ENCODE results near the gene XRN2. TPM values are rescaled to one million over a fixed set of nuclear protein-coding genes. Genes with fewer than 3 reads are reported as not detected.
"Not testable (repeated sequence)": the region's sequence is repeated elsewhere in the genome, so short reads cannot be mapped to it uniquely, and the experiment has no call there.

XRN2 gene
- total RNA-seq, 1 experiment from 2014 or later = 137 TPM

DNA sequence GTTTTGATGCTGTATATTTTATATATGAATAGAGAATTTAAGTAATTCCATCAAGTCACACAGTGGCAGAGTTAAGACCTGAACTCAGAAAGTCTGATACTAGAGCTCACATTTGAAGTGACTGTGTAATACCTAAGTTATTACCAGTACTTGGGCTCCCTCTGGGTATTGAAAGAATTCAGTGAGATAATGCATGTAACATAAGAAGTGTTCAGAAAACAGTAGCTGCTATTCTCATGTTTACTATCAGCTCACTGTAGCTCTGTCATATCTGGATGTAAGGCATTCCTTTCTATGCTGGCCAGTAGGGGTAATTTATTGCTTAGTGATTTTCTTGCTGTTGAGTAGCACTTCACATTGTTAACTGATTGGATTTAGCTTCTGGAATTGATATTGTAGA, 49.6 kb downstream of the XRN2 start:
- no peaks in the 10 kb centered on the region for H3K27me3 ChIP-seq (ENCODE audit: control insufficient read depth, insufficient read depth, low read length)

DNA sequence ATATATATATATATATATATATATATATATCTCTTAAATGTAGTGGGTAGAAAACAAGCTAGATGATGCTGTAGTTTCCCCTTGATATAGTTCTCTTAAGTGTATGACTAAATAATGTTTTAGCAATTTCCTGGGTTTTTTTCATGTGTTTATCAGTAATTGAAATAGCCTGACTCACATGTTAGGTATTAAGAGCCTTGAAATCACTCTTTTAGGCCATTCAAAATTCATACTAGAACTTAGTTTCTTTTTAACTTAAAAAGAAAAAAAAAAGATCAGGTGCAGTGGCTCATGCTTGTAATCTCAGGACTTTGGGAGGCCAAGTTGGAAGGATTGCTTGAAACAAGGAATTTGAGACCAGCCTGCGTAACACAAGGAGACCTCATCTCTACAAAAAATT, 50.1 kb downstream of the XRN2 start:
- Histone ChIP-seq H3K36me3 (replicated peaks; ENCODE audit: control insufficient read depth, insufficient read depth, low read length) (peaks cover 15% of the 10 kb centered on the region), H3K27me3 (ENCODE audit: control insufficient read depth, insufficient read depth, low read length) (no peaks in the 10 kb centered on the region)
- DNase-seq = no peak

More for the DNA sequence above, 49.6 kb downstream of the XRN2 start:
- no peak for DNase-seq
- Histone ChIP-seq H3K4me3 (ENCODE audit: insufficient read depth, low read depth, low read length) (no peak overlapping the region), H3K36me3 (replicated peaks; ENCODE audit: control insufficient read depth, insufficient read depth, low read length) (peaks cover 14% of the 10 kb centered on the region)

DNA sequence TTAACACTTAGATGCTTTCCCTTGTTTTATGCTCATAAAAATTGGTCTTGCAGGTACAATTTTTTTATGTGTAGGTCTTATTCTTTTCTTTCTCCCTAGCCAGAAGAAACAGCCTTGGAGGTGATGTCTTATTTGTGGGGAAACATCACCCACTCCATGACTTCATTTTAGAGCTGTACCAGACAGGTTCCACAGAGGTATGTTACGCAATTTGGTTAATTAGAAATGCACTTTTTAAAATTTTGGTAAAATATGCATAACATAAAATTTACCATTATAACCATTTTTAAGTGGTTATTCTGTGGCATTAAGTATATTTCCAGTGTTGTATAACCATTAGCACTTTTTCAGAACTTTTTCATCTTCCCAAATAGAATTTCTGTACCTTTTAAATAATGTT, 52.9 kb downstream of the XRN2 start:
- H3K27me3 ChIP-seq (ENCODE audit: control insufficient read depth, insufficient read depth, low read length) = no peaks in the 10 kb centered on the region
- no peak overlapping the region for H3K4me3 ChIP-seq (ENCODE audit: insufficient read depth, low read depth, low read length)
- no peak for DNase-seq
- peaks cover 19% of the 10 kb centered on the region for H3K36me3 ChIP-seq (replicated peaks; ENCODE audit: control insufficient read depth, insufficient read depth, low read length)

More for the DNA sequence above, 50.1 kb downstream of the XRN2 start:
- H3K4me3 ChIP-seq (ENCODE audit: insufficient read depth, low read depth, low read length) = no peak overlapping the region

DNA sequence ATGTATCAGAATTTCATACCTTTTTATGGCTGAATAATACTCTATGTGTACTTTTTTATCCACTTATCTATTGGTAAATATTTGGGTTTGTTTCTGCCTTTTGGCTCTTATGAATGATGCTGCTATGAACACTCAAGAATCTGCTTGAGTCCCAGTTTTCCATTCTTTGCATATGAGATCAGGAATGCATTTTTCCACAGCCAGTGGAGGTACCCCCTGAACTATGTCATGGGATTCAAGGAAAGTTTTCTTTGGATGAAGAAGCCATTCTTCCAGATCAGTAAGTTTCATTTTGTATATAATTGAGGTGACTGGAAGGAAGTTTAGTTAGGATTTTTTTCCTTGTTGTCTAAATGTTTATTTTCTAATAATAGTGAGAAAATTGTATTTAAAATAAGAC, 53.3 kb downstream of the XRN2 start:
- Histone ChIP-seq H3K36me3 (replicated peaks; ENCODE audit: control insufficient read depth, insufficient read depth, low read length) (peaks cover 20% of the 10 kb centered on the region), H3K27me3 (ENCODE audit: control insufficient read depth, insufficient read depth, low read length) (no peaks in the 10 kb centered on the region), H3K4me3 (ENCODE audit: insufficient read depth, low read depth, low read length) (no peak overlapping the region)
- DNase-seq = no peak

DNA sequence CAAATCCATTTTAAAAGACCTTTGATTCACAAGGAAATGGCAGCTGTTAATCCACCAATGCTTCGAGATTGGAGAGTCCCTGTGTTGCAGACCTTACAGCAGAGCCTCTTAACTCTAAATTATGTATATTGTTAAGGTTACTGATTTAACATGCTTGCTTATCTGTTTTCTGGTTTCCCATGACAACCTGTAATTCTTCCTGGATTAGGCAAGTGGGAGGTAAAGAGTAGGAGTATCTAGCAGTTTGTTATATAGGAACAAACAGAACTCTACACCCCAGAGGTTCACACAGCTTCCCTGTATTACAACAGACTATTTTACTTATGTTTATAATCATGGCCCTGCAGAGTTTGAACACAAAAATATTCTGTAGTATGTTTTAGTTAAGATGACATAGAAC, 54.7 kb downstream of the XRN2 start:
- peaks cover 23% of the 10 kb centered on the region for H3K36me3 ChIP-seq (replicated peaks; ENCODE audit: control insufficient read depth, insufficient read depth, low read length)
- H3K27me3 ChIP-seq (ENCODE audit: control insufficient read depth, insufficient read depth, low read length) = no peaks in the 10 kb centered on the region
- no peak overlapping the region for H3K4me3 ChIP-seq (ENCODE audit: insufficient read depth, low read depth, low read length)
- DNase-seq = no peak

DNA sequence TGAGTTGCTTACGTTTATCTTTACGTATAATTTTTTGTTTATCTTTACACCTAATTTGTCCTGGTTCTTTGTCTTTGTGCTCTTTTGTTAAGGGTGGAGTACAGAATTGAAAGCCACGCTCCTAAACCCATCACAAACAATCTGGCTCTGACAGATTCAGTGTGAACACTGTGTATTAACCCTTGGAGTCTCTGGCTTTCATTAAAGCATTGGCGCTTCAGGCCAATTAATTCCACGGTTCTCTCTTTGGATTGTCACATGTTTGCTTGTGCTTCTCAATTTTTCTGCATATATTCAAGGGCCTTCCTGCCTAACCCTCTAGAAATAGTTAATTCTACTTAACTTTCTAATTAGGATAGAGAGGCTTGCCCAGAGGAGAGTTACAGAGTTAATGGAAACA, 55.6 kb downstream of the XRN2 start:
- no peaks in the 10 kb centered on the region for H3K27me3 ChIP-seq (ENCODE audit: control insufficient read depth, insufficient read depth, low read length)
- no peak for DNase-seq
- no peak overlapping the region for H3K4me3 ChIP-seq (ENCODE audit: insufficient read depth, low read depth, low read length)
- peaks cover 25% of the 10 kb centered on the region for H3K36me3 ChIP-seq (replicated peaks; ENCODE audit: control insufficient read depth, insufficient read depth, low read length)

DNA sequence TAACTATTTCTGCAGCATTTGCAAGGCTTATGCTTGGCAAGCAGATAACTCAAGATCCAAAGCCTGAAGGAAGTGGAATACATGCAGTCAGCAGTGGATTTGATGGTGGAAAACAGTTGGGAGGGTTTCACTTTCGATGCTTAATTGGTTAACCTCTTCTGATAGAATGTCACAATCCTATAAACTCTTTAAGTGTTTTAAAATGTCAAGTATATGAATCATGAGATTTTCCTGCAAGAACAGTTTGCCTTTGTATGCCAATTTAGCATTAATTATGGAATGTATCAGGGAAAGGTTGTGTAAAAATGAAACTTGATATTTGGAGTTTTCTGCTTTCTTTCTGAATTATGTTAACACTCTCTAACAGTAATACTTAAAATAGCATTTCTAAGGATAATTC, 57.6 kb downstream of the XRN2 start:
- DNase-seq = no peak
- H3K27me3 ChIP-seq (ENCODE audit: control insufficient read depth, insufficient read depth, low read length) = no peaks in the 10 kb centered on the region
- no peak overlapping the region for H3K4me3 ChIP-seq (ENCODE audit: insufficient read depth, low read depth, low read length)
- H3K36me3 ChIP-seq (replicated peaks; ENCODE audit: control insufficient read depth, insufficient read depth, low read length) = peaks cover 25% of the 10 kb centered on the region

DNA sequence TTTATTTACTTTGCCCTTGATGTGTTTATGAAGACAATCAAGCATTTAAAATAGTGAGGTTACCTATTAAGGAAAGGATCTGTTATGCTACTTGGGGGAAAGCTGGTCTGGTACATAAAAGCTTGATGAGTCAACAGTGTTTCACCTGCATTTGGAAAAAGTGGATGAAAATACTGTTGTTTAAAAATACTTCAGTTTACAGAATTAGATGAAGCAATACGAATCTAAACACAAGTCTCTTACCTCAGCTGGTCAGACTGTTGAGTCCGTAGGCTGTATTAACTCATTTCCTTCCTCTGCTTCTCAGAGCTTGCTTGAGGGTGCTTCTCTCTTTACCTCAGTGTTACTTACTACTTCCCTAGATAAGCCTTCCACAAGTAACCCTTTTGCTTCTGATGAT, 58.1 kb downstream of the XRN2 start:
- Histone ChIP-seq H3K27me3 (ENCODE audit: control insufficient read depth, insufficient read depth, low read length) (no peaks in the 10 kb centered on the region), H3K4me3 (ENCODE audit: insufficient read depth, low read depth, low read length) (no peak overlapping the region), H3K36me3 (replicated peaks; ENCODE audit: control insufficient read depth, insufficient read depth, low read length) (peaks cover 24% of the 10 kb centered on the region)
- DNase-seq = no peak

DNA sequence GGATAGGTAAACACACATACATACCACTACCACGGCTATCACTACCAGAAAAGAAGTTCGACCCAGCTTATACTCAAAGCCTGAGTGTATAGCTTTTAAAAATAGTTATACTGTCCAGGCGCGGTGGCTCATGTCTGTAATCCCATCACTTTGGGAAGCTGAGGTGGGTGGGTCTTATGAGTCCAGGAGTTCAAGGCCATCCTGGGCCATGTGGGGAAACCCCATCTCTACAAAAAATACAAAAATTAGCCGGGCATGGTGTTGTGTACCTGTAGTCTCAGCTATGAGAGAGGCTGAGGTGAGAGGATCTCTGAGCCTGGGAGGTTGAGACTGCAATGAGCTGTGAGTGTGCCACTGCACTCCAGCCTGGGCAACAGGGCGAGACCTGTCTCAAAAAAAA, 61.3 kb downstream of the XRN2 start:
- Histone ChIP-seq H3K4me3 (ENCODE audit: insufficient read depth, low read depth, low read length) (no peak overlapping the region), H3K27me3 (ENCODE audit: control insufficient read depth, insufficient read depth, low read length) (no peaks in the 10 kb centered on the region), H3K36me3 (replicated peaks; ENCODE audit: control insufficient read depth, insufficient read depth, low read length) (peaks cover 15% of the 10 kb centered on the region)
- no peak for DNase-seq

DNA sequence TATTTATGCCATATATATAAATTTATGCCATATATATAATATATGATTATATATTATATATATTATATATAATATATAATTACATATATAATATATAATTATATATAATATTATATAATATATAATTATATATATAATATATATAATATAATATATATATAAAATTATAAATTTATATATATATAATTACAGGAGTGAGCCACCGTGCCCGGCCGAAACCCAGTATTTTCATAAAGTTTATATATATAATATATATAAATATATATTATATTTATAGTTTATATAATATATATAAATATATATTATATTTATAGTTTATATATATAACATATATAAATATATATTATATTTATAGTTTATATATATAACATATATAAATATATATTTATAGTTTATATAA, 62.6 kb downstream of the XRN2 start:
- Histone ChIP-seq H3K4me3 (ENCODE audit: insufficient read depth, low read depth, low read length) (no peak overlapping the region), H3K27me3 (ENCODE audit: control insufficient read depth, insufficient read depth, low read length) (no peaks in the 10 kb centered on the region), H3K36me3 (replicated peaks; ENCODE audit: control insufficient read depth, insufficient read depth, low read length) (peaks cover 14% of the 10 kb centered on the region)
- DNase-seq = no peak

DNA sequence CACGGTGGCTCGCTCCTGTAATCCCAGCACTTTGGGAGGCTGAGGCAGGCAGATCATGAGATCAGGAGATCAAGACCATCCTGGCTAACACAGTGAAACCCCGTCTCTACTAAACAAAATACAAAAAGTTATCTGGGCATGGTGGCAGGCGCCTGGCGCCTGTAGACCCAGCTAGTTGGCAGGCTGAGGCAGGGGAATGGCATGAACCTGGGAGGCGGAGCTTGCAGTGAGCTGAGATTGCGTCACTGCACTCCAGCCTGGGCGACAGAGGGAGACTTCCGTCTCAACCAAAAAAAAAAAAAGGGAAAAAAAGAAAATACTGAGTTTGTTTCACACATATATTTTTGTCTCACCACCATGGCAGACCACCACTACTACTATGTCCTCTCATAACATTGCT, 63.1 kb downstream of the XRN2 start:
- H3K4me3 ChIP-seq (ENCODE audit: insufficient read depth, low read depth, low read length); DNase-seq: not testable (repeated sequence)
- H3K36me3 ChIP-seq (replicated peaks; ENCODE audit: control insufficient read depth, insufficient read depth, low read length) = peaks cover 13% of the 10 kb centered on the region

DNA sequence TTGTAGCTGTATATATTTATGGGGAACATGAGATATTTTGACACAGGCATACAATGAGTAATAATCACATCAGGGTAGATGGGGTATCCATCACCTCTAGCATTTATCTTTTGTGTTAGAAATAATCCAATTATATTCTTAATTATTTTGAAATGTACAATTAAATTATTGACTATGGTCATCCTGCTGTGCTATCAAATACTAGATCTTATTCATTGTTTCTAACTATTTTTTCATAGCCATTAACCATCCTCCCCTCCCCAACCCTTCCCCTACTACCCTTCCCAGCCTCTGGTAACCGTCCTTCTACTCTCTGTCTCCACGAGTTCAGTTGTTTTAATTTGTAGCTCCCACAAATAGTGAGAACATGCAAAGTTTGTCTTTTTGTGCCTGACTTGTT, 65.7 kb downstream of the XRN2 start:
- peaks cover 8% of the 10 kb centered on the region for H3K36me3 ChIP-seq (replicated peaks; ENCODE audit: control insufficient read depth, insufficient read depth, low read length)
- H3K4me3 ChIP-seq (ENCODE audit: insufficient read depth, low read depth, low read length) = no peak overlapping the region
- DNase-seq = no peak
- H3K27me3 ChIP-seq (ENCODE audit: control insufficient read depth, insufficient read depth, low read length) = no peaks in the 10 kb centered on the region

More for the DNA sequence above, 63.1 kb downstream of the XRN2 start:
- H3K27me3 ChIP-seq (ENCODE audit: control insufficient read depth, insufficient read depth, low read length) = not testable (repeated sequence)

DNA sequence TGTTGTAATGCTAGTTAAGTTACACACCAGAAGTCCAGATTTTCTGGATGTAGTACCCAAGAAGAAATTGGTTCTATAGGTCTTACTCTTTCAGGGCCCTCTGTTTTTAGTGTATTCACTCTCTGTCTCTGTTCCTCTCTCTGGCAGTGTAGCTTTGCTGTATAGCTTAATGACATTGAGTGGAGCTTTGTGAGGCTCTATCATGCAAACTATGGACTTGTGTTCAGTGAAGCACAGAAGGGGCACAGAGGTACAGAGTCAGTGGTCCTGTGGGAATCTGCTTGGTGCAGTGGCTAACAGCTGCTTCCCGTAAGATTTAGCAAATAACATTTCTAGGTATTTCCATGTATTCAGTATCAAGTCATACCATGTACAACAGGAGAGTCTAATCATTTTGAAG, 68.1 kb downstream of the XRN2 start:
- Histone ChIP-seq H3K27me3 (ENCODE audit: control insufficient read depth, insufficient read depth, low read length) (no peaks in the 10 kb centered on the region), H3K4me3 (ENCODE audit: insufficient read depth, low read depth, low read length) (no peak overlapping the region), H3K36me3 (replicated peaks; ENCODE audit: control insufficient read depth, insufficient read depth, low read length) (peaks cover 5% of the 10 kb centered on the region)
- no peak for DNase-seq

DNA sequence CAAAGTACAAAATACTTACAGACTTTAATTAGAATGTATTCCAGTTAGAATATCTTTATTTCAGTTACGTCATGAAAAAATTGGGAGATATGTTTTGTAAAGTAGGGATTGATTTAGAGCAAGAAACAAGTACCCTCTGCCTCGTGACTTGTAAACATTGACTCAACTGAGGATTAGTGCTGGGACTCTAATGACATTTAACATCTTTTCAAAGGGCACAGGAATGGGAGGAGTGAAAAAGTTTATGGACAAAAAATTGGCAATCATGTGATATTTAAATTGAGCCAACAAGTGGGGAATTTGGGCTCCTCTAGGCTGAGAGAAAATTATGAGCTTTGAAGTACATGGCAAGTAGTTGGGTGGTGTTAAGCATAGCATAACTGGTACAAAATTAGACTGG, 68.9 kb downstream of the XRN2 start:
- no peaks in the 10 kb centered on the region for H3K27me3 ChIP-seq (ENCODE audit: control insufficient read depth, insufficient read depth, low read length)
- DNase-seq = no peak
- peaks cover 5% of the 10 kb centered on the region for H3K36me3 ChIP-seq (replicated peaks; ENCODE audit: control insufficient read depth, insufficient read depth, low read length)
- H3K4me3 ChIP-seq (ENCODE audit: insufficient read depth, low read depth, low read length) = no peak overlapping the region

DNA sequence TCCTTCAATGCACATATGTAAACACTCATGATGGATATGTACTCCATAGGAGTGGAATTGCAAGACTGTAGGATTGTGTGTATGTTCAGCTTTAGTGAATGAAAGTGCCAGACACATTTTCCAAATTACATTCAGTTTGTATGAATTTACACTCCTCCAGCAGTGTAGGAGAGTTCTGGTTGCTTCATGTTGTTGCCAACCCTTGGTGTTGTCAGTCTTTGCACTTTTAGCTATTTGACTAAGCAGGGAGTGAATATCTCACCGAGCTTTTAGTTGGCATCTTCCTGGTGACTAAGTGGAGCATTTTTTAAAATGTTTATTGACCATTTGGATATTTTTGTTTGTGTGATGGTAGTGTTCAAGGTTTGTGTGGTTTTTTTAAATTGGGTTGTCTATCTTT, 70.3 kb downstream of the XRN2 start:
- DNase-seq = no peak

DNA sequence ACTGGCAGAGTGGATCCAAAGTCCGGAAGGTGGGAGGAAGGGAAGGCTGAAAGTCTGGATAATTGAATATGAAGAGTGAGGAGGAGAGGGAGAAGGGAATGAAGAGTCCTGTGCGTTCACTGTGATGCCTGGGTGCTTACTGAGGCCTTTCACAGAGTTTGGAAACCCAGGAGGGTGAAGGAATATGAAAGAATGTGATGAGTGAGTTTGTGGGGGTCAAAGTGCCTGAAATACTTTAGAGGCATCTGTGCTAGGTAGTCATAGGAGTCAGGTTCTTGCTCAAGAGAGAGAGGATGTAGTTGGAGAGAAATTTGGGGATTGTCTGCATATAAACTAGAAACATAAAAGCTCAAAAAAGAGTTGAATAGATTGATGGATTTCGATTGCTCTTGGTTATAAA, 73.5 kb downstream of the XRN2 start:
- no peak for DNase-seq
- Histone ChIP-seq H3K27me3 (ENCODE audit: control insufficient read depth, insufficient read depth, low read length) (no peaks in the 10 kb centered on the region), H3K36me3 (replicated peaks; ENCODE audit: control insufficient read depth, insufficient read depth, low read length) (no peaks in the 10 kb centered on the region), H3K4me3 (ENCODE audit: insufficient read depth, low read depth, low read length) (no peak overlapping the region)

More for the DNA sequence above, 70.3 kb downstream of the XRN2 start:
- H3K4me3 ChIP-seq (ENCODE audit: insufficient read depth, low read depth, low read length) = no peak overlapping the region
- peaks cover 3% of the 10 kb centered on the region; the same call in 1 of the 2 replicates for H3K36me3 ChIP-seq (replicated peaks; ENCODE audit: control insufficient read depth, insufficient read depth, low read length)
- no peaks in the 10 kb centered on the region for H3K27me3 ChIP-seq (ENCODE audit: control insufficient read depth, insufficient read depth, low read length)

All from H7 (cell line).